ENCODE data around the gene PRR18. TPM values are rescaled to one million over a fixed set of nuclear protein-coding genes. Genes with fewer than 3 reads are reported as not detected.
A peak's percentile ranks its signal among the peaks of the same experiment; 100 is the strongest.

Gene PRR18
- total and polyA plus RNA-seq, 2 of the 13 experiments (the other 11 are each of a cell fraction or from before 2014, with no cell fraction given), result 0.04 TPM

DNA sequence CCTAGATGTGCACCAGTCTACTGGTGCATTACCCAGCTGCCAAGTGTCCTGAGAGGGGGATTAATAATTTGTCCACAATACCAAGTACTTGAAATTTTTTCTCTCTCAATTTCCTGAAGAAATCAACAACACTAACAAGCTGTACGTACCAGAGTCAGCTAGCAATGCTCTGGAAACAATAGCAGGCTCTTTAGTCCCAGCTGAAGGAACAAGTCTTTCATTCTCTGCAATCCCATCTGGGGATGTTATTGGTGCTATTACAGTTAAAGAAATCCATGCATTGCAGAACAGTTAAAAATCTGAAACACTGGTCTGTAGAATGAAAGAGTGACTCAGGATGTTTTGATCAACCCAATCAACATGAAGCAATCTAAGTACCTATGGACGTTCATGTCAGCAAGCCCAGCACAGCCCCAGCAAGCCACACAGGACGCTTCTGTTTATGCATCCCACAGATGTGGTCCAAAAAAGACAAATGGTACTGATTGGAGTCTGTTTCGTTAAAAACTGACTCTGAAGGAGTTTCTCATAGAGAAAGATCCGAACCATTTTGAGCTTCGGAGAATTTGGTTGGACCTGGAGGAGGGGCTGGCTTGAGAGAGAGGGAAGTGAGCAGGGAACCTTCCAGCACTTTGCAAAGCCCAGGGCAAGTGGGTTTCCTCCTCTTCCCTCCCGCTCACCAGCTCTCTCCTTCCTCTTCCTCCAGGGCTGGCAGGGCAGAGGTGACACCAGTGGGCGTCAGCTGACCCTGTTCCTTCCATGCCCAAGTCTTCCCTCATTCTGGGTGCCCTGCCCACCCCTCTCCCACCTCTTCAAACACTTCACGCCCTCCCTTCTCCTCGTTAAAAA, 11.9 kb downstream of the PRR18 start:
- no peak overlapping the region for H2AFZ ChIP-seq (ENCODE audit: low read length)
- no peak for TF ChIP-seq AGO2 (optimal IDR thresholded peaks at IDR 0.05; ENCODE audit: low read depth, low read length)
- TF ChIP-seq ZNF30 (CRISPR knock-in tag; IDR thresholded peaks at IDR 0.05), result no peak
- no peak overlapping the region for H3K4me2 ChIP-seq (ENCODE audit: low read depth, low read length)
- ChIA-PET POLR2A (interaction anchor here (0.6 kb wide), 1 partner anchor 51 kb away, joined by 3 read pairs; no protein-coding TSS in a partner anchor), CTCF (ENCODE audit: low intra/inter-chr PET ratio, low total read pairs) (no interaction called here)
- WGBS (ENCODE audit: low lambda C conversion rate), result 9% methylated on average over 10 of the region's 10 CpGs
- no peaks in the 10 kb centered on the region for H3K36me3 ChIP-seq (replicated peaks in 1 of 2; ENCODE audit: control insufficient read depth in 1 of 2, insufficient read depth in 2 of 2, low read length in 2 of 2)
- intact Hi-C loops (cut with micrococcal nuclease; ENCODE audit: unreplicated experiment) (no loop called here), in situ Hi-C loops (cut with HindIII; ENCODE audit: extremely low pct_ligation_motif_present, low pct_unique_long_range_greater_than_20kb) (no loop called here)
- H3K27ac ChIP-seq (ENCODE audit: extremely low read length, insufficient read depth, low read length), result no peak overlapping the region
- ATAC-seq (no peak; the same call in 2 of the 3 replicates), FAIRE-seq (no peak), DNase-seq (ENCODE audit: low spot score) (no peak)
- no peak overlapping the region for H3K9ac ChIP-seq (ENCODE audit: insufficient read depth, low read depth, low read length)
- H3K79me2 ChIP-seq (ENCODE audit: insufficient read depth, low read length), result no peaks in the 10 kb centered on the region
- peaks cover 1% of the 10 kb centered on the region; the same call in 1 of the 2 replicates for H3K4me1 ChIP-seq (ENCODE audit: insufficient read depth, low read length)
- no peaks in the 10 kb centered on the region for H4K20me1 ChIP-seq (ENCODE audit: insufficient read depth, low read length)
- H3K27me3 ChIP-seq (ENCODE audit: control insufficient read depth in 1 of 2, insufficient read depth in 2 of 2, low read length in 2 of 2), result peaks cover 3 to 47% of the 10 kb centered on the region in 2 experiments; a peak in 4 of 5 replicates
- no peak overlapping the region for H3K4me3 ChIP-seq (replicated peaks in 1 of 3; ENCODE audit: insufficient read depth in 1 of 3, low read depth in 2 of 3, low read length in 3 of 3)
- BruUV-seq (replicated peaks), result no TSS peak
- H3K9me3 ChIP-seq (ENCODE audit: low read length), result no peaks in the 10 kb centered on the region

DNA sequence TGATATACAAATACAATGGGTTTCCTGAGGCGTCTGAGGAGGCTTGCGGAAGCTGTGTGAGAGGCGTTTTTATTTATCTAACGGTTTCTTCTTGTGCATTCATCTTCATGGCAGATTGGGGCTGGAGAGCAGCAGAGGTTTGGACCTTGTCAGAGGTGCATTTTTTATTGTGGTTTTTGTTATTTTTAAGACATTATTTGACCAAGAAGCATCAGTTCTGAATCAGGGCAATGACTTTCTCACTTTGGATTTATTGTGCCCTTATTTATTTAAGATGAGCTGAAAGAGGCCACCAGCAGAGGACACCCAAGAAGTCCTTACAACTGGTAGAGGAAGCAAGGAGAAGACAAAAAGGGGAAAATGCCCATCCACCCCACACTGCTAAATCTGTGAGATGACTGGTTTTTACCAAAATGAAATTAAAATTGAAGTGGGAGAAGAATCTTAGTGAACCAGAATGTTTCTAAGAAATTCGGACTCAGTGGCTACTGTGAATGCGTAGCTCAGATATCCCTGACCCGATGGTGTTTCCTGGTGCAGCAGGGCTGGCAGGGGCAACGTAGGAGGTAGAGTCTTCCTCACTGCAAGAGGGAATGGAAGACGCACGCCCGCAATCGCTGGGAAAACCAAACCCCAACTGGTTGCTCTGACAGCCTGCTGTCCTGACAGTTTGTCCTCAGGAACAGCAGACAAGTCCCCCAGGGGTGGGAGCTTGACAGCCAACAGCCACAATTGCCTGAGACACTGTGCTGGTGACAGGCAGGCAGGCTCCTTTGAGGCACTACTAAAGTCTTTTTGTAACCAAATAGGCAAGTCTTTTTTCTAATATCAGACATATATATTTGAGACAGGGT, 14.2 kb downstream of the PRR18 start:
- POLR2A ChIA-PET, result no interaction called here
- ATAC-seq, result no peak
- no peak overlapping the region for H3K4me3 ChIP-seq (replicated peaks in 1 of 3; ENCODE audit: insufficient read depth in 1 of 3, low read depth in 2 of 3, low read length in 3 of 3)
- H4K20me1 ChIP-seq (ENCODE audit: insufficient read depth, low read length), result no peaks in the 10 kb centered on the region
- no peak for DNase-seq (ENCODE audit: low spot score)
- H3K79me2 ChIP-seq (ENCODE audit: insufficient read depth, low read length), result no peaks in the 10 kb centered on the region
- H3K4me1 ChIP-seq (ENCODE audit: insufficient read depth, low read length), result no peaks in the 10 kb centered on the region
- H3K9ac ChIP-seq (ENCODE audit: insufficient read depth, low read depth, low read length), result no peak overlapping the region
- no peaks in the 10 kb centered on the region for H3K36me3 ChIP-seq (replicated peaks in 1 of 2; ENCODE audit: control insufficient read depth in 1 of 2, insufficient read depth in 2 of 2, low read length in 2 of 2)
- no peak overlapping the region for H3K27ac ChIP-seq (ENCODE audit: extremely low read length, insufficient read depth, low read length)
- intact Hi-C loops (cut with micrococcal nuclease; ENCODE audit: unreplicated experiment) (no loop called here), in situ Hi-C loops (cut with HindIII; ENCODE audit: extremely low pct_ligation_motif_present, low pct_unique_long_range_greater_than_20kb) (no loop called here)
- H3K27me3 ChIP-seq (ENCODE audit: control insufficient read depth in 1 of 2, insufficient read depth in 2 of 2, low read length in 2 of 2), result peaks cover 3 to 61% of the 10 kb centered on the region in 2 experiments; a peak in 4 of 5 replicates
- WGBS (ENCODE audit: low lambda C conversion rate), result 54% methylated on average over 8 of the region's 12 CpGs
- no peak overlapping the region for H2AFZ ChIP-seq (ENCODE audit: low read length)
- TF ChIP-seq STAG1 (CRISPR knock-in tag; IDR thresholded peaks at IDR 0.05) (peak; percentile 9; the same call in 1 of the 2 replicates), GTF3A (CRISPR knock-in tag; conservative IDR thresholded peaks at IDR 0.05) (no peak)
- CTCF ChIA-PET (ENCODE audit: low intra/inter-chr PET ratio, low total read pairs), result interaction anchor here (1.7 kb wide), 1 partner anchor 106 kb away, joined by 4 read pairs; no protein-coding TSS in a partner anchor
- no peak overlapping the region for H3K4me2 ChIP-seq (ENCODE audit: low read depth, low read length)
- H3K9me3 ChIP-seq (ENCODE audit: low read length), result no peaks in the 10 kb centered on the region
- no peak for FAIRE-seq
- BruUV-seq (replicated peaks), result no TSS peak

Measured in HepG2 (cell line).